Natural killer cell (primary cell): ENCODE results near the gene KCNT1. TPM values are rescaled to one million over a fixed set of nuclear protein-coding genes. Genes with fewer than 3 reads are reported as not detected.

Experiments
- ATAC-seq, 3 donors: fragments of 150-1000 bp in 2 of 3; fragments of 200-7000 bp in 1 of 3; cut with Tn5 transposase; 1 replicate in 1 of 3; 2 replicates in 2 of 3; pipeline ENCODE4 v1.10.0; 2021; ENCODE audit warnings: mild to moderate bottlenecking in 2 of 3, moderate library complexity in 2 of 3
- DNase-seq, 2 donors: peaks; one replicate each; pipeline versions ENCODE4 v3.0.0 to v3.0.0-alpha.2; 2013 to 2021; ENCODE audit warnings: mixed read lengths in 1 of 2
- H3K27ac ChIP-seq: one replicate; pipeline ENCODE4 v1.5.1; 2013; ENCODE audit warnings: mild to moderate bottlenecking, low read length
- H3K27me3 ChIP-seq: one replicate; pipeline ENCODE4 v1.6.1; 2013; ENCODE audit warnings: low read length; ENCODE audit not compliant: control insufficient read depth, insufficient read depth
- H3K36me3 ChIP-seq: one replicate; pipeline ENCODE4 v1.6.1; 2013; ENCODE audit warnings: low read length; ENCODE audit not compliant: control insufficient read depth, insufficient read depth
- H3K4me1 ChIP-seq: one replicate; pipeline ENCODE4 v1.6.1; 2013; ENCODE audit warnings: low read length; ENCODE audit not compliant: control insufficient read depth, insufficient read depth
- H3K4me3 ChIP-seq: one replicate; pipeline ENCODE4 v1.5.1; 2013; ENCODE audit warnings: low read length
- H3K9me3 ChIP-seq: one replicate; pipeline ENCODE4 v1.6.1; 2013; ENCODE audit warnings: low read length; ENCODE audit not compliant: control insufficient read depth, insufficient read depth
- H3K27ac Mint-ChIP-seq, 2 donors: one replicate each; pipeline ENCODE4 v1.8.0; 2022; ENCODE audit warnings: mild to moderate bottlenecking in 2 of 2, mixed read lengths in 2 of 2, moderate library complexity in 1 of 2
- H3K27me3 Mint-ChIP-seq, 2 donors: one replicate each; pipeline ENCODE4 v1.8.0; 2022; ENCODE audit warnings: low read depth in 2 of 2, mixed read lengths in 2 of 2
- H3K36me3 Mint-ChIP-seq: one replicate; pipeline ENCODE4 v1.8.0; 2022; ENCODE audit warnings: mixed read lengths
- H3K4me1 Mint-ChIP-seq, 2 donors: one replicate each; pipeline ENCODE4 v1.8.0; 2022; ENCODE audit warnings: mixed read lengths in 2 of 2
- H3K4me3 Mint-ChIP-seq: one replicate; pipeline ENCODE4 v1.8.0; 2022; ENCODE audit warnings: mild to moderate bottlenecking, moderate library complexity, mixed read lengths
- H3K9me3 Mint-ChIP-seq, 2 donors: one replicate each; pipeline ENCODE4 v1.8.0; 2022; ENCODE audit warnings: mixed read lengths in 2 of 2
- CTCF ChIP-seq: fragments of 200-600 bp; IDR thresholded peaks from one replicate; pipeline ENCODE4 v1.8.0; 2022; ENCODE audit warnings: antibody characterized with exemption
- WGBS: methylation state at CpG from one replicate; pipeline ENCODE4 v1.1.7; 2013; ENCODE audit warnings: missing lambda C conversion rate; ENCODE audit not compliant: insufficient coverage; 5-methylcytosine and 5-hydroxymethylcytosine counted together
- intact Hi-C: fragments of 100-400 bp; cut with micrococcal nuclease; formaldehyde crosslinking; loops from one replicate; pipeline ENCODE4 v1.14.2; 2022
- total RNA-seq, 4 donors: library from RNA; stranded (reverse); fragments of 120-200 nt in 1 of 4; gene quantifications; one replicate each; pipeline versions ENCODE4 v1.2.3 to v1.2.4, GENCODE V29; 2013 to 2022

Gene KCNT1
- total RNA-seq, 3 donors from 2014 or later (not counting 1 experiment from before 2014, with no cell fraction given) = 0.52 to 1.2 (median 0.88) TPM

DNA sequence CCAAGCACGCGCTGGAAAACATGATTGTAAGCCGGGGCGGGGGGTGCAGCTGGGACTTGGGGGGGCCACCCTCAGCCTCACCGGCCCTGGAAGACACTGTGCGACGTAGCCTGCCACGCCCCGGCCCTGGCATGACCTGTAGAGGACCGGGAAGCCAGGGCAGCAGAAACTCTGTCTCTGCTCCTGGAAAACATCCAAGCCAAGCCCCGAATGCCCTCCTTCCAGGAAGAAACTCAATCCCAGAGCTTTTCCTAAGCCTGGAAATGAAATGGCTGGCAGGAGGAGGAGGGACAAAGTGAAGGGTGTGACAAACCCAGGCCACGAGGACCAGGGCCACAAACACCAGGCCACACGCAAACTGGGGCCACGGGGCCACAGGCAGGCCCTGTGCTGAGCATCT lies 55.4 kb downstream of the KCNT1 start:
- H3K27me3 ChIP-seq = no peaks in the 10 kb centered on the region
- Mint-ChIP-seq H3K27ac (no peak overlapping the region), H3K4me1 (peaks cover 0 to 10% of the 10 kb centered on the region in 2 donors), H3K27me3 (no peaks in the 10 kb centered on the region), H3K9me3 (no peaks in the 10 kb centered on the region), H3K36me3 (no peaks in the 10 kb centered on the region), H3K4me3 (no peak overlapping the region)
- ATAC-seq (no peak), DNase-seq (no peak)
- H3K27ac ChIP-seq = no peak overlapping the region
- H3K9me3 ChIP-seq = no peaks in the 10 kb centered on the region
- intact Hi-C loops = no loop called here
- 87% methylated on average over 14 of the region's 14 CpGs for WGBS
- no peaks in the 10 kb centered on the region for H3K36me3 ChIP-seq
- H3K4me1 ChIP-seq = no peaks in the 10 kb centered on the region
- no peak for TF ChIP-seq CTCF
- no peak overlapping the region for H3K4me3 ChIP-seq

GRCh38 chr9:135758056-135758455 lies 56.1 kb downstream of the KCNT1 start:
- peaks cover 0 to 10% of the 10 kb centered on the region in 2 donors for H3K4me1 Mint-ChIP-seq
- no peaks in the 10 kb centered on the region for H3K36me3 Mint-ChIP-seq
- no peaks in the 10 kb centered on the region for H3K4me1 ChIP-seq
- no peaks in the 10 kb centered on the region for H3K36me3 ChIP-seq
- no peak overlapping the region for H3K4me3 Mint-ChIP-seq
- ATAC-seq (no peak), DNase-seq (no peak)
- H3K27me3 Mint-ChIP-seq = no peaks in the 10 kb centered on the region
- H3K27ac Mint-ChIP-seq = no peak overlapping the region
- no peaks in the 10 kb centered on the region for H3K9me3 ChIP-seq
- no peaks in the 10 kb centered on the region for H3K27me3 ChIP-seq
- WGBS = 92% methylated on average over 21 of the region's 21 CpGs
- TF ChIP-seq CTCF = no peak
- intact Hi-C loops = no loop called here
- H3K9me3 Mint-ChIP-seq = no peaks in the 10 kb centered on the region
- H3K4me3 ChIP-seq = no peak overlapping the region
- H3K27ac ChIP-seq = no peak overlapping the region

GRCh38 chr9:135758870-135759269 lies 56.9 kb downstream of the KCNT1 start:
- no peaks in the 10 kb centered on the region for H3K27me3 ChIP-seq
- no peak for DNase-seq
- no peaks in the 10 kb centered on the region for H3K36me3 ChIP-seq
- ATAC-seq = no peak
- no peak for TF ChIP-seq CTCF
- WGBS = 88% methylated on average over 9 of the region's 10 CpGs
- no peaks in the 10 kb centered on the region for H3K9me3 ChIP-seq
- no peak overlapping the region for H3K27ac ChIP-seq
- no peak overlapping the region for H3K4me3 Mint-ChIP-seq
- no peak overlapping the region for H3K4me3 ChIP-seq
- no peaks in the 10 kb centered on the region for H3K36me3 Mint-ChIP-seq
- intact Hi-C loops = no loop called here
- peaks cover 0 to 10% of the 10 kb centered on the region in 2 donors for H3K4me1 Mint-ChIP-seq
- H3K9me3 Mint-ChIP-seq = no peaks in the 10 kb centered on the region
- H3K4me1 ChIP-seq = no peaks in the 10 kb centered on the region
- no peak overlapping the region for H3K27ac Mint-ChIP-seq
- H3K27me3 Mint-ChIP-seq = no peaks in the 10 kb centered on the region

DNA sequence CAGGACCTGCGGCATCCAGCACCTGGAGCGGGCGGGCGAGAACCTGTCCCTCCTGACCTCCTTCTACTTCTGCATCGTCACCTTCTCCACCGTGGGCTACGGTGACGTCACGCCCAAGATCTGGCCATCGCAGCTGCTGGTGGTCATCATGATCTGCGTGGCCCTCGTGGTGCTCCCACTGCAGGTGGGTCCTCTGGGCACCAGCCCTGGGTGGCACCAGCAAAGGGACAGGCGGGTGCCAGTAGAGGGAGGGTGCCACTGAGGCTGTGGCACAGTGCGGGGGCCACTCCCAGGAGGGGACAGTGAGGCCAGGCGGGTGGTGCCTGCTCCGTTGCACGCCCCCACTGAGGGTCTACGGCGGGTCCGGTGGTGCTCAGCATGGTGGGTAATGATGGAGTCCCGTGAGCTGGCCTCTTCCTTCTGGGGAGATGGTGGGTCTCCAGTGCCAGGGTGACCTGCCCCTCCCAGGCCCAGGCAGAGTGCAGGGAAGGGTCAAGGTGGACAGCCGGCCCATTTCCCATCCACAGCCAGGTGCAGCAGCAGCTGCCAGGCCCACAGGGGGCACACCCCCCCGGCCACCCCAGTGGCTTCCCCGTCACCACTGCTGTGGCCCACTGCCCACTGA lies 57.8 kb downstream of the KCNT1 start:
- Histone ChIP-seq H3K4me1 (no peaks in the 10 kb centered on the region), H3K27ac (no peak overlapping the region), H3K9me3 (no peaks in the 10 kb centered on the region), H3K4me3 (no peak overlapping the region), H3K27me3 (no peaks in the 10 kb centered on the region), H3K36me3 (no peaks in the 10 kb centered on the region)
- intact Hi-C loops = no loop called here
- ATAC-seq (no peak), DNase-seq (no peak)
- 89% methylated on average over 23 of the region's 24 CpGs for WGBS
- no peaks in the 10 kb centered on the region for H3K36me3 Mint-ChIP-seq
- H3K9me3 Mint-ChIP-seq = no peaks in the 10 kb centered on the region
- no peak overlapping the region for H3K27ac Mint-ChIP-seq
- H3K27me3 Mint-ChIP-seq = no peaks in the 10 kb centered on the region
- peaks cover 0 to 10% of the 10 kb centered on the region in 2 donors for H3K4me1 Mint-ChIP-seq
- H3K4me3 Mint-ChIP-seq = no peak overlapping the region
- no peak for TF ChIP-seq CTCF
